AG09309 (cell line): ENCODE results near the gene GAB2.

ENCODE experiments used
- DNase-seq: peaks from one replicate; pipeline ENCODE4 v3.0.0-alpha.2; 2010; ENCODE audit warnings: low read depth
- H3K4me3 ChIP-seq: 2 replicates; pipeline ENCODE4 v1.5.1; 2011; ENCODE audit warnings: mild to moderate bottlenecking, low read depth, low read length, moderate library complexity; ENCODE audit not compliant: control insufficient read depth
- CTCF ChIP-seq: IDR thresholded peaks from 2 replicates; pipeline ENCODE4 v1.5.1; 2011; ENCODE audit warnings: mild to moderate bottlenecking, low read depth, low read length, inconsistent platforms; ENCODE audit not compliant: insufficient read depth, control insufficient read depth; ENCODE audit errors: missing control alignments

The GAB2 gene

GRCh38 chr11:78457448-78457847, 39.8 kb upstream of the GAB2 start:
- no peak for TF ChIP-seq CTCF
- no peak overlapping the region for H3K4me3 ChIP-seq
- no peak for DNase-seq

GRCh38 chr11:78453140-78453935, 35.7 kb upstream of the GAB2 start:
- H3K4me3 ChIP-seq, result no peak overlapping the region
- TF ChIP-seq CTCF, result no peak
- DNase-seq, result peak; percentile 10

- TF ChIP-seq CTCF, result no peak
- no peak overlapping the region for H3K4me3 ChIP-seq
- no peak for DNase-seq
Observed at GRCh38 chr11:78451371-78452150, 33.9 kb upstream of the GAB2 start.

- no peak for DNase-seq
- H3K4me3 ChIP-seq, result no peak overlapping the region
- TF ChIP-seq CTCF, result no peak
Observed at GRCh38 chr11:78450866-78451265, 33.2 kb upstream of the GAB2 start.

- no peak overlapping the region for H3K4me3 ChIP-seq
- no peak for TF ChIP-seq CTCF
- no peak for DNase-seq
Observed at GRCh38 chr11:78449866-78450265, 32.2 kb upstream of the GAB2 start.

- no peak for TF ChIP-seq CTCF
- DNase-seq, result no peak
- H3K4me3 ChIP-seq, result no peak overlapping the region
Observed at GRCh38 chr11:78446210-78446609, 28.6 kb upstream of the GAB2 start.
